Stimulated activated CD4-positive, alpha-beta T cell treated with anti-CD3 and anti-CD28 coated beads, Interleukin-2, amount 100 ng/mL, for 24 hours (primary cell): ENCODE results near the gene RIOK3.
"Not testable (repeated sequence)": the region's sequence is repeated elsewhere in the genome, so short reads cannot be mapped to it uniquely, and the experiment has no call there.

ENCODE experiments used
- DNase-seq, 2 donors: peaks; one replicate each; pipeline ENCODE4 v3.0.0-alpha.2; 2020

Gene RIOK3

GRCh38 chr18:23452347-23452727, 750 bp upstream of the RIOK3 start:
- DNase-seq = no peak

- DNase-seq = no peak
Measured at GRCh38 chr18:23453680-23454058, 582 bp downstream of the RIOK3 start.

- DNase-seq = no peak
Measured at GRCh38 chr18:23456835-23457234, 3.7 kb downstream of the RIOK3 start.

GRCh38 chr18:23458830-23459529, 5.9 kb downstream of the RIOK3 start:
- DNase-seq = no peak

- DNase-seq = no peak
Measured at GRCh38 chr18:23459530-23459921, 6.4 kb downstream of the RIOK3 start.

- DNase-seq = no peak
Measured at GRCh38 chr18:23460285-23461273, 7.5 kb downstream of the RIOK3 start.

GRCh38 chr18:23462876-23463275, 9.8 kb downstream of the RIOK3 start:
- DNase-seq = no peak

- no peak for DNase-seq
Measured at GRCh38 chr18:23468753-23469459, 15.8 kb downstream of the RIOK3 start.

- no peak for DNase-seq
Measured at GRCh38 chr18:23470620-23471387, 17.7 kb downstream of the RIOK3 start.

- DNase-seq = no peak
Measured at GRCh38 chr18:23471486-23471885, 18.4 kb downstream of the RIOK3 start.

GRCh38 chr18:23479829-23480505, 26.9 kb downstream of the RIOK3 start:
- no peak for DNase-seq

GRCh38 chr18:23484561-23485182, 31.6 kb downstream of the RIOK3 start:
- DNase-seq = no peak

GRCh38 chr18:23485386-23485785, 32.3 kb downstream of the RIOK3 start:
- no peak for DNase-seq

GRCh38 chr18:23487738-23488570, 34.9 kb downstream of the RIOK3 start:
- DNase-seq = peak; percentile 37 to 52

GRCh38 chr18:23489586-23489985, 36.5 kb downstream of the RIOK3 start:
- not testable (repeated sequence) for DNase-seq

- DNase-seq = no peak
Measured at GRCh38 chr18:23493654-23494053, 40.6 kb downstream of the RIOK3 start.

- DNase-seq = no peak
Measured at GRCh38 chr18:23494992-23495391, 41.9 kb downstream of the RIOK3 start.

GRCh38 chr18:23495723-23496440, 42.8 kb downstream of the RIOK3 start:
- DNase-seq = no peak

- no peak for DNase-seq
Measured at GRCh38 chr18:23498117-23498516, 45.0 kb downstream of the RIOK3 start.

GRCh38 chr18:23498877-23499276, 45.8 kb downstream of the RIOK3 start:
- DNase-seq = peak; percentile 67 to 76
